Activated B cell treated with CpG ODN at 0.5 μM for 24 hours (primary cell): Measurements from ENCODE around the gene MCF2L2. TPM values are rescaled to one million over a fixed set of nuclear protein-coding genes. Genes with fewer than 3 reads are reported as not detected.

Source experiments
- ATAC-seq: fragments of 200-7000 bp; cut with Tn5 transposase; one replicate; pipeline ENCODE4 v1.10.0; 2021; ENCODE audit warnings: low read depth, mild to moderate bottlenecking, moderate library complexity
- CTCF ChIA-PET: fragments of 350-600 bp; sonication (Branson Sonifier 250); formaldehyde crosslinking; loops from one replicate; lab custom pipeline; 2021; ENCODE audit warnings: antibody characterized with exemption; lab: Charles Lee
- POLR2A ChIA-PET: fragments of 350-600 bp; sonication (Branson Sonifier 250); formaldehyde crosslinking; loops from one replicate; lab custom pipeline; 2021; ENCODE audit warnings: antibody characterized with exemption; lab: Charles Lee
- DNase-seq: peaks from one replicate; pipeline ENCODE4 v3.0.0; 2022
- H3K27ac Mint-ChIP-seq: one replicate; pipeline ENCODE4 v1.8.0; 2020; ENCODE audit warnings: mixed read lengths
- H3K27me3 Mint-ChIP-seq: one replicate; pipeline ENCODE4 v1.8.0; 2021; ENCODE audit warnings: mixed read lengths
- H3K36me3 Mint-ChIP-seq: one replicate; pipeline ENCODE4 v1.8.0; 2021; ENCODE audit warnings: low read depth, mixed read lengths
- H3K4me1 Mint-ChIP-seq: one replicate; pipeline ENCODE4 v1.8.0; 2021; ENCODE audit warnings: mixed read lengths
- H3K4me3 Mint-ChIP-seq: one replicate; pipeline ENCODE4 v1.8.0; 2020; ENCODE audit warnings: mild to moderate bottlenecking, mixed read lengths
- H3K9me3 Mint-ChIP-seq: one replicate; pipeline ENCODE4 v1.8.0; 2020; ENCODE audit warnings: mixed read lengths
- intact Hi-C: fragments of 100-400 bp; cut with micrococcal nuclease; formaldehyde crosslinking; loops from one replicate; pipeline ENCODE4 v1.15.1; 2024
- total RNA-seq: library from RNA; stranded (reverse); gene quantifications from 2 replicates; pipeline ENCODE4 v1.2.3, GENCODE V29; 2022
- TF ChIP-seq, protein P1 (sequence below): fragments of 200-600 bp; IDR thresholded peaks from one replicate; pipeline ENCODE4 v1.8.0; 2022; ENCODE audit warnings: antibody characterized with exemption, mild to moderate bottlenecking

The MCF2L2 gene
- total RNA-seq, 1 donor from 2014 or later: 2.4 TPM

DNA sequence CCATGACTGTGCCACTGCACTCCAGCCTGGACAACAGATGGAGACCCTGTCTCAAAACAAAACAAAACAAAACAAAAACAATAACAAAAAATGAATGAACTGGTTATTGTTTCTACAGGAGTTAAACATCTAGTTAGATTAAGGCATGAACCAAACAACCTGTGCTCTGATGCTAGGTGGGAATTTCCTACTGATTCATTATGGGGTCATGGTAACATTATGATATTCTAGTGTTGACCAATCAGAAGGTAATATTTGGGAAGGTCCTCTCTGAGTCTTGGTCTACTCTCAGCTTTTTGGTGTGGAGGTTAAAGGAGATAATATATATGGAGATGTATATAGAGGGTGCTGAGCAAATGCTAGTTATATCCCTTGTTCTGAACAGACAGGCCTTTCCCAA lies 37.6 kb downstream of the MCF2L2 start:
- Mint-ChIP-seq H3K4me3 (no peak overlapping the region), H3K9me3 (no peaks in the 10 kb centered on the region), H3K27ac (no peak overlapping the region), H3K4me1 (peaks cover 1% of the 10 kb centered on the region), H3K36me3 (no peaks in the 10 kb centered on the region), H3K27me3 (peaks cover 10% of the 10 kb centered on the region)
- ChIA-PET CTCF (interaction anchor here (0.5 to 1.5 kb wide), 4 partner anchors 10 to 375 kb away, joined by 3 to 4 read pairs (median 4); no protein-coding TSS in a partner anchor), POLR2A (no interaction called here)
- TF ChIP-seq, protein P1, sequence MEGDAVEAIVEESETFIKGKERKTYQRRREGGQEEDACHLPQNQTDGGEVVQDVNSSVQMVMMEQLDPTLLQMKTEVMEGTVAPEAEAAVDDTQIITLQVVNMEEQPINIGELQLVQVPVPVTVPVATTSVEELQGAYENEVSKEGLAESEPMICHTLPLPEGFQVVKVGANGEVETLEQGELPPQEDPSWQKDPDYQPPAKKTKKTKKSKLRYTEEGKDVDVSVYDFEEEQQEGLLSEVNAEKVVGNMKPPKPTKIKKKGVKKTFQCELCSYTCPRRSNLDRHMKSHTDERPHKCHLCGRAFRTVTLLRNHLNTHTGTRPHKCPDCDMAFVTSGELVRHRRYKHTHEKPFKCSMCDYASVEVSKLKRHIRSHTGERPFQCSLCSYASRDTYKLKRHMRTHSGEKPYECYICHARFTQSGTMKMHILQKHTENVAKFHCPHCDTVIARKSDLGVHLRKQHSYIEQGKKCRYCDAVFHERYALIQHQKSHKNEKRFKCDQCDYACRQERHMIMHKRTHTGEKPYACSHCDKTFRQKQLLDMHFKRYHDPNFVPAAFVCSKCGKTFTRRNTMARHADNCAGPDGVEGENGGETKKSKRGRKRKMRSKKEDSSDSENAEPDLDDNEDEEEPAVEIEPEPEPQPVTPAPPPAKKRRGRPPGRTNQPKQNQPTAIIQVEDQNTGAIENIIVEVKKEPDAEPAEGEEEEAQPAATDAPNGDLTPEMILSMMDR: no peak
- ATAC-seq (no peak), DNase-seq (no peak)
- intact Hi-C loops: no loop called here

GRCh38 chr3:183388213-183388895 lies 40.1 kb downstream of the MCF2L2 start:
- ATAC-seq: no peak
- TF ChIP-seq, protein P1: no peak
- ChIA-PET CTCF (interaction anchor here (0.6 to 1.0 kb wide), 4 partner anchors 108 to 265 kb away, joined by 3 to 4 read pairs (median 3); no protein-coding TSS in a partner anchor), POLR2A (no interaction called here)
- no peak overlapping the region for H3K4me3 Mint-ChIP-seq
- no peak for DNase-seq
- intact Hi-C loops: loop anchor here (10.0 kb wide), 1 partner anchor 1674 kb away; the partner anchor contains the start of gene SOX2
- H3K27me3 Mint-ChIP-seq: peaks cover 15% of the 10 kb centered on the region
- H3K9me3 Mint-ChIP-seq: no peaks in the 10 kb centered on the region
- H3K4me1 Mint-ChIP-seq: peaks cover 2% of the 10 kb centered on the region
- H3K27ac Mint-ChIP-seq: no peak overlapping the region
- no peaks in the 10 kb centered on the region for H3K36me3 Mint-ChIP-seq

- ATAC-seq: no peak
- TF ChIP-seq, protein P1: no peak
- peaks cover 15% of the 10 kb centered on the region for H3K27me3 Mint-ChIP-seq
- DNase-seq: no peak
- intact Hi-C loops: loop anchor here (2.0 to 10.0 kb wide), 2 partner anchors 379 to 1673 kb away; partner anchors contain the start of gene SOX2
- ChIA-PET POLR2A (no interaction called here), CTCF (interaction anchor here (0.7 kb wide), 1 partner anchor 202 kb away, joined by 3 read pairs; no protein-coding TSS in a partner anchor)
- H3K4me3 Mint-ChIP-seq: no peak overlapping the region
- no peaks in the 10 kb centered on the region for H3K9me3 Mint-ChIP-seq
- no peak overlapping the region for H3K27ac Mint-ChIP-seq
- no peaks in the 10 kb centered on the region for H3K36me3 Mint-ChIP-seq
- peaks cover 2% of the 10 kb centered on the region for H3K4me1 Mint-ChIP-seq
Observed at GRCh38 chr3:183387797-183388196, 40.6 kb downstream of the MCF2L2 start.

GRCh38 chr3:183386651-183387050 lies 41.8 kb downstream of the MCF2L2 start:
- H3K27me3 Mint-ChIP-seq: peaks cover 15% of the 10 kb centered on the region
- H3K9me3 Mint-ChIP-seq: no peaks in the 10 kb centered on the region
- CTCF ChIA-PET: interaction anchor here (1.0 to 9.0 kb wide), 4 partner anchors 24 to 381 kb away, joined by 3 to 174 read pairs (median 70); no protein-coding TSS in a partner anchor
- DNase-seq (no peak), ATAC-seq (no peak)
- H3K4me3 Mint-ChIP-seq: no peak overlapping the region
- H3K27ac Mint-ChIP-seq: no peak overlapping the region
- H3K36me3 Mint-ChIP-seq: no peaks in the 10 kb centered on the region
- H3K4me1 Mint-ChIP-seq: peaks cover 9% of the 10 kb centered on the region
- intact Hi-C loops: loop anchor here (1.0 to 10.0 kb wide), 6 partner anchors 202 to 1672 kb away; partner anchors contain the start of gene SOX2
- POLR2A ChIA-PET: no interaction called here
- TF ChIP-seq, protein P1: no peak
